MM.1S (cell line): ENCODE measurements around the gene KRT17.

ENCODE experiments used
- DNase-seq: peaks from one replicate; pipeline ENCODE4 v3.0.0-alpha.2; 2015
- H2AFZ ChIP-seq: fragments of 300-600 bp; sonication (generic); 2 replicates; pipeline ENCODE4 v1.6.0; 2016; ENCODE audit warnings: antibody characterized with exemption, low read length
- H3F3A ChIP-seq: fragments of 300-600 bp; sonication (generic); 2 replicates; pipeline ENCODE4 v1.6.1; 2016; ENCODE audit warnings: mild to moderate bottlenecking, antibody characterized with exemption, low read length, moderate library complexity, mixed read lengths; ENCODE audit not compliant: insufficient read depth
- H3K27ac ChIP-seq: fragments of 300-600 bp; sonication (generic); 2 replicates; pipeline ENCODE4 v1.5.1; 2016; ENCODE audit warnings: mild to moderate bottlenecking, low read length
- H3K27me3 ChIP-seq: fragments of 300-600 bp; sonication (generic); replicated peaks from 2 replicates; pipeline ENCODE4 v1.6.0; 2016; ENCODE audit warnings: low read length; ENCODE audit not compliant: insufficient read depth
- H3K36me3 ChIP-seq: fragments of 300-600 bp; sonication (generic); replicated peaks from 2 replicates; pipeline ENCODE4 v1.6.1; 2016; ENCODE audit warnings: mild to moderate bottlenecking, low read length, mixed read lengths; ENCODE audit not compliant: insufficient read depth
- H3K4me1 ChIP-seq: fragments of 300-600 bp; sonication (generic); 2 replicates; pipeline ENCODE4 v1.6.1; 2016; ENCODE audit warnings: low read length, mixed read lengths
- H3K4me2 ChIP-seq: fragments of 300-600 bp; sonication (generic); 2 replicates; pipeline ENCODE4 v1.6.0; 2016; ENCODE audit warnings: low read depth, low read length
- H3K4me3 ChIP-seq: fragments of 300-600 bp; sonication (generic); 2 replicates; pipeline ENCODE4 v1.5.1; 2016; ENCODE audit warnings: low read length, mixed read lengths
- H3K79me2 ChIP-seq: fragments of 300-600 bp; sonication (generic); 2 replicates; pipeline ENCODE4 v1.6.1; 2016; ENCODE audit warnings: mixed run types, low read length, mixed read lengths
- H3K9ac ChIP-seq: fragments of 300-600 bp; sonication (generic); 2 replicates; pipeline ENCODE4 v1.6.1; 2016; ENCODE audit warnings: low read length, mixed read lengths
- H3K9me2 ChIP-seq: fragments of 300-600 bp; sonication (generic); replicated peaks from 2 replicates; pipeline ENCODE4 v1.6.1; 2016; ENCODE audit warnings: mild to moderate bottlenecking, low read length, mixed read lengths; ENCODE audit not compliant: insufficient read depth
- H3K9me3 ChIP-seq: fragments of 300-600 bp; sonication (generic); replicated peaks from 2 replicates; pipeline ENCODE4 v1.6.1; 2016; ENCODE audit warnings: mild to moderate bottlenecking, low read length, mixed read lengths; ENCODE audit not compliant: insufficient read depth
- H4K20me1 ChIP-seq: fragments of 300-600 bp; sonication (generic); 2 replicates; pipeline ENCODE4 v1.6.1; 2016; ENCODE audit warnings: mild to moderate bottlenecking, low read length, moderate library complexity, mixed read lengths; ENCODE audit not compliant: insufficient read depth
- EZH2 ChIP-seq: fragments of 300-600 bp; sonication (generic); optimal IDR thresholded peaks from 2 replicates; pipeline ENCODE3; 2017; ENCODE audit warnings: low read depth, mild to moderate bottlenecking, antibody characterized with exemption, low read length, mixed read lengths
- EZH2phosphoT487 ChIP-seq: fragments of 300-600 bp; sonication (generic); IDR thresholded peaks from 2 replicates; pipeline ENCODE4 v1.6.1; 2018; ENCODE audit warnings: antibody characterized with exemption, low read length
- TF ChIP-seq, protein P1 (sequence below): fragments of 300-600 bp; sonication (generic); IDR thresholded peaks from 2 replicates; pipeline ENCODE4 v1.5.1; 2016; ENCODE audit warnings: antibody characterized with exemption, low read length, mixed read lengths

KRT17 gene

DNA sequence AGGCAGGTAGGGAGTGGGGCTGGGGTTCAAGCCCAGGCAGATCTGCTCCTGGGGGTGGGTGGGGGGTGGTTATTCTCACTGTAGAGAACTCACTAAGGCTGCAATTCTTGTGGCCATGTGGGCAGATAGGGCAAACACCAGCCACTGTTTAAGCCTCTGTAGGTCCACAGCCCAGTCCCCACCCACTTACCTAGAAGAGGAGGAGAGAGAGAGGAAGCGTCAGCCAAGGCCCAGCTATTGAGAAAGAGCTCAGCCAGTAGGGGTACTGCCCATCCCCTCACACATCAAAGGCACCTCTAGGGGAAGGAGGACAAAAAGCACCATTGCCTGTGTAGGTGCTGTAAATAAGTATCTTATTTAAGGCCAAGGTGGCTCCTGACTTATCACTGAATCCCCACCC, 24.7 kb downstream of the KRT17 start:
- Histone ChIP-seq H3K9me3 (no peaks in the 10 kb centered on the region), H3K9me2 (no peaks in the 10 kb centered on the region), H3K4me1 (no peaks in the 10 kb centered on the region), H3K27ac (no peak overlapping the region), H4K20me1 (no peaks in the 10 kb centered on the region), H3K27me3 (no peaks in the 10 kb centered on the region), H3K36me3 (no peaks in the 10 kb centered on the region), H3K79me2 (no peaks in the 10 kb centered on the region), H2AFZ (no peak overlapping the region), H3K4me3 (no peak overlapping the region), H3K4me2 (no peak overlapping the region), H3F3A (no peaks in the 10 kb centered on the region), H3K9ac (no peak overlapping the region)
- TF ChIP-seq EZH2phosphoT487 (no peak), EZH2 (no peak)
- TF ChIP-seq, protein P1, sequence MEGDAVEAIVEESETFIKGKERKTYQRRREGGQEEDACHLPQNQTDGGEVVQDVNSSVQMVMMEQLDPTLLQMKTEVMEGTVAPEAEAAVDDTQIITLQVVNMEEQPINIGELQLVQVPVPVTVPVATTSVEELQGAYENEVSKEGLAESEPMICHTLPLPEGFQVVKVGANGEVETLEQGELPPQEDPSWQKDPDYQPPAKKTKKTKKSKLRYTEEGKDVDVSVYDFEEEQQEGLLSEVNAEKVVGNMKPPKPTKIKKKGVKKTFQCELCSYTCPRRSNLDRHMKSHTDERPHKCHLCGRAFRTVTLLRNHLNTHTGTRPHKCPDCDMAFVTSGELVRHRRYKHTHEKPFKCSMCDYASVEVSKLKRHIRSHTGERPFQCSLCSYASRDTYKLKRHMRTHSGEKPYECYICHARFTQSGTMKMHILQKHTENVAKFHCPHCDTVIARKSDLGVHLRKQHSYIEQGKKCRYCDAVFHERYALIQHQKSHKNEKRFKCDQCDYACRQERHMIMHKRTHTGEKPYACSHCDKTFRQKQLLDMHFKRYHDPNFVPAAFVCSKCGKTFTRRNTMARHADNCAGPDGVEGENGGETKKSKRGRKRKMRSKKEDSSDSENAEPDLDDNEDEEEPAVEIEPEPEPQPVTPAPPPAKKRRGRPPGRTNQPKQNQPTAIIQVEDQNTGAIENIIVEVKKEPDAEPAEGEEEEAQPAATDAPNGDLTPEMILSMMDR: no peak
- DNase-seq: no peak

DNA sequence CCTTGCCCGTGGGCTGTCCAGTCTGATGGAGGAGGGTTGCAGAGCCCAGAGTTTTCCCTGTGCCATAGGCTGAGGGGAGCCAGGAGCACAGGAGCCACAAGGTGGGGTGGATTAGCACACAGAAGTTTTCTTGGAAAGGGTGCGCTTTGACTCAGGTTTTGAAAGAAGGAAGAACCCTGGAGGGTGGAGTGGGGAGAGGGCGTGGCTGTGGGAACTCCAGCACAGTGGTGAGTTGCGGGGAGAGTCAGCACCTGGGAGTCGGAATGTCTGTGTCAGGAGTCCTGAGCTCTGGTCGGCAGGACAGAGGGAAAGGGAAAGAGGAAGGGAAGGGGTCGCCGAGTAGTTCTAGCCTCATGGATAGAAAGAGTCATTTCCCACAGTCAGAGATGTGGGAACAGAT, 28.8 kb downstream of the KRT17 start:
- no peak for DNase-seq
- H3K27me3 ChIP-seq: peaks cover 6% of the 10 kb centered on the region; the same call in 1 of the 2 replicates
- no peaks in the 10 kb centered on the region for H3K79me2 ChIP-seq
- H3K4me2 ChIP-seq: no peak overlapping the region
- no peak for TF ChIP-seq EZH2phosphoT487
- TF ChIP-seq EZH2: no peak
- TF ChIP-seq, protein P1: no peak
- H3K4me1 ChIP-seq: no peaks in the 10 kb centered on the region
- no peaks in the 10 kb centered on the region for H3K36me3 ChIP-seq
- no peak overlapping the region for H3K27ac ChIP-seq
- H3F3A ChIP-seq: no peaks in the 10 kb centered on the region
- no peaks in the 10 kb centered on the region for H3K9me3 ChIP-seq
- no peaks in the 10 kb centered on the region for H4K20me1 ChIP-seq
- H3K9ac ChIP-seq: no peak overlapping the region
- H2AFZ ChIP-seq: no peak overlapping the region
- H3K4me3 ChIP-seq: no peak overlapping the region
- H3K9me2 ChIP-seq: no peaks in the 10 kb centered on the region

DNA sequence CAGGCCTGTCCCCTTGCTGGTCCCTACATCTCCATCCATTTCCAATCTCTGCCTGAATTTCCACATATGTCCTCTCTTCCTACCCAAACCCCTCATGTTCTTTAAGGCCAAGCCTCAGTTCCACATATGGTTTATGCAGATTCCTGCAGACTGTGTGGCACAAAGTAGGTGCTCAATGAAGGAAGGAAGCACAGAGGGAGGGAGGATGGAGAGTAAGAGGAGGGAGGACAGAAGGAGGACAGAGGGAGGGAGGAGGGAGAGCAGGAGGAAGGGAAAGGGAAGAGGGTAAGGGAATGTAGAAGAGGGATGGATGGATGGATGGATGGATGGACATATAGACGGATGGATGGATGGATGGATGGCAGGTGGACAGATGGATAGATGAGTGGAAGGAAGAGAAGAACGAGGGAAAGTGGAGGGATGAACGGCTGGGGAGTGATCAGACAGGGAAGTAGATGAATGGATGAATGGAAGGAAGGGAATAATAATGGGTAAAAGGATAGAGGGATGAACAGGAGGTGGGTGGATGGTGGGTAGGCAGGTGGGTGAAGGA, 29.9 kb downstream of the KRT17 start:
- no peaks in the 10 kb centered on the region for H3K9me3 ChIP-seq
- no peak overlapping the region for H3K4me3 ChIP-seq
- H3K9ac ChIP-seq: no peak overlapping the region
- H3K4me2 ChIP-seq: no peak overlapping the region
- no peaks in the 10 kb centered on the region for H4K20me1 ChIP-seq
- H3K9me2 ChIP-seq: no peaks in the 10 kb centered on the region
- H3K4me1 ChIP-seq: no peaks in the 10 kb centered on the region
- no peak overlapping the region for H3K27ac ChIP-seq
- H3K79me2 ChIP-seq: no peaks in the 10 kb centered on the region
- no peak for DNase-seq
- TF ChIP-seq, protein P1: no peak
- TF ChIP-seq EZH2phosphoT487: no peak
- TF ChIP-seq EZH2: no peak
- H3F3A ChIP-seq: no peaks in the 10 kb centered on the region
- H3K27me3 ChIP-seq: peaks cover 11% of the 10 kb centered on the region
- H2AFZ ChIP-seq: no peak overlapping the region
- H3K36me3 ChIP-seq: no peaks in the 10 kb centered on the region
